SK-N-SH treated with all-trans-retinoic acid at 6 μM for 48 hours (cell line): ENCODE results near the gene LYL1.

Experiments used
- ATAC-seq: fragments of 200-7000 bp; cut with Tn5 transposase; 3 replicates; pipeline ENCODE4 v1.9.1; 2020; ENCODE audit warnings: mild to moderate bottlenecking, moderate library complexity
- ARNTL ChIP-seq: fragments of 450-650 bp; formaldehyde crosslinking; IDR thresholded peaks from 2 replicates; pipeline ENCODE4 v1.5.0; 2020; ENCODE audit warnings: low read depth, mild to moderate bottlenecking, moderate library complexity, borderline replicate concordance
- BACH2 ChIP-seq: fragments of 250-450 bp; sonication (Bioruptor Pico); IDR thresholded peaks from 2 replicates; pipeline ENCODE4 v1.9.0; 2021; ENCODE audit warnings: mild to moderate bottlenecking, borderline replicate concordance
- CREB5 ChIP-seq: fragments of 250-450 bp; sonication (Bioruptor Pico); IDR thresholded peaks from 2 replicates; pipeline ENCODE4 v1.5.1; 2020; ENCODE audit warnings: low read depth, mild to moderate bottlenecking, moderate library complexity
- CSDC2 ChIP-seq: fragments of 250-450 bp; sonication (Bioruptor Pico); IDR thresholded peaks from 2 replicates; pipeline ENCODE4 v1.5.0; 2020; ENCODE audit warnings: mild to moderate bottlenecking, moderate library complexity
- CSRNP3 ChIP-seq: fragments of 250-450 bp; sonication (Bioruptor Pico); IDR thresholded peaks from 2 replicates; pipeline ENCODE4 v1.5.1; 2021; ENCODE audit warnings: mild to moderate bottlenecking, moderate library complexity
- ESRRG ChIP-seq: fragments of 250-450 bp; sonication (Bioruptor Pico); IDR thresholded peaks from 2 replicates; pipeline ENCODE4 v1.6.1; 2021; ENCODE audit warnings: mild to moderate bottlenecking
- GLIS3 ChIP-seq: fragments of 250-450 bp; sonication (Bioruptor Pico); IDR thresholded peaks from 2 replicates; pipeline ENCODE4 v1.5.0; 2020; ENCODE audit warnings: mild to moderate bottlenecking, moderate library complexity
- ISL1 ChIP-seq: fragments of 250-450 bp; sonication (Bioruptor Pico); IDR thresholded peaks from 2 replicates; pipeline ENCODE4 v2.1.2; 2022; ENCODE audit warnings: mild to moderate bottlenecking, moderate library complexity
- PATZ1 ChIP-seq: fragments of 250-450 bp; sonication (Bioruptor Pico); IDR thresholded peaks from 2 replicates; pipeline ENCODE4 v1.8.0; 2020; ENCODE audit warnings: mild to moderate bottlenecking, moderate library complexity, borderline replicate concordance
- POU6F1 ChIP-seq: fragments of 250-450 bp; sonication (Bioruptor Pico); IDR thresholded peaks from 2 replicates; pipeline ENCODE4 v1.8.0; 2021; ENCODE audit warnings: low read depth, mild to moderate bottlenecking, moderate library complexity, borderline replicate concordance
- SNAI2 ChIP-seq: fragments of 250-450 bp; sonication (Bioruptor Pico); IDR thresholded peaks from 2 replicates; pipeline ENCODE4 v1.5.0; 2020; ENCODE audit warnings: mild to moderate bottlenecking, moderate library complexity
- TCF4 ChIP-seq: fragments of 250-450 bp; sonication (Bioruptor Pico); IDR thresholded peaks from 2 replicates; pipeline ENCODE4 v1.8.0; 2021; ENCODE audit warnings: mild to moderate bottlenecking, moderate library complexity, borderline replicate concordance
- TOX ChIP-seq: fragments of 250-450 bp; sonication (Bioruptor Pico); IDR thresholded peaks from 2 replicates; pipeline ENCODE4 v1.8.0; 2021; ENCODE audit warnings: mild to moderate bottlenecking, moderate library complexity, borderline replicate concordance
- TSHZ2 ChIP-seq: fragments of 250-450 bp; sonication (Bioruptor Pico); IDR thresholded peaks from 2 replicates; pipeline ENCODE4 v1.5.0; 2020; ENCODE audit warnings: mild to moderate bottlenecking, moderate library complexity
- ZC3H10 ChIP-seq: fragments of 250-450 bp; sonication (Bioruptor Pico); IDR thresholded peaks from 2 replicates; pipeline ENCODE4 v1.5.1; 2021; ENCODE audit warnings: mild to moderate bottlenecking, moderate library complexity
- ZFP3 ChIP-seq: fragments of 250-450 bp; sonication (Bioruptor Pico); IDR thresholded peaks from 2 replicates; pipeline ENCODE4 v1.5.0; 2020; ENCODE audit warnings: mild to moderate bottlenecking, moderate library complexity
- ZFP30 ChIP-seq: fragments of 450-650 bp; formaldehyde crosslinking; IDR thresholded peaks from 2 replicates; pipeline ENCODE4 v1.5.0; 2022; ENCODE audit warnings: mild to moderate bottlenecking, moderate library complexity
- ZNF565 ChIP-seq: fragments of 450-650 bp; formaldehyde crosslinking; conservative IDR thresholded peaks from 2 replicates; pipeline ENCODE4 v1.5.0; 2020; ENCODE audit warnings: low read depth, mild to moderate bottlenecking, moderate library complexity
- ZNF8 ChIP-seq: fragments of 450-650 bp; formaldehyde crosslinking; IDR thresholded peaks from 2 replicates; pipeline ENCODE4 v1.5.0; 2020; ENCODE audit warnings: mild to moderate bottlenecking, moderate library complexity

The LYL1 gene

GRCh38 chr19:13098277-13099072 lies 4.2 kb downstream of the LYL1 start:
- no peak for ATAC-seq
- TF ChIP-seq GLIS3 (no peak), TSHZ2 (CRISPR knock-in tag) (no peak), ESRRG (CRISPR knock-in tag) (no peak), ISL1 (CRISPR knock-in tag) (no peak), TOX (no peak), ZC3H10 (no peak), ZFP30 (no peak)

- ATAC-seq, result no peak
- TF ChIP-seq ARNTL (CRISPR knock-in tag) (no peak), GLIS3 (no peak), TCF4 (no peak), TOX (no peak), ZNF8 (CRISPR knock-in tag) (no peak), ZFP3 (CRISPR knock-in tag) (no peak), CREB5 (CRISPR knock-in tag) (no peak), ZNF565 (CRISPR knock-in tag) (no peak), POU6F1 (no peak), CSDC2 (CRISPR knock-in tag) (no peak)
These were observed 5.0 kb downstream of the LYL1 start for GRCh38 chr19:13097463-13098258.

GRCh38 chr19:13097033-13097462 lies 5.6 kb downstream of the LYL1 start:
- no peak for ATAC-seq
- TF ChIP-seq CREB5 (CRISPR knock-in tag), result no peak
- TF ChIP-seq ZC3H10, result no peak
- TF ChIP-seq CSRNP3 (CRISPR knock-in tag), result no peak
- TF ChIP-seq CSDC2 (CRISPR knock-in tag), result no peak
- TF ChIP-seq GLIS3, result no peak
- TF ChIP-seq TCF4, result no peak
- no peak for TF ChIP-seq POU6F1
- TF ChIP-seq ISL1 (CRISPR knock-in tag), result no peak
- no peak for TF ChIP-seq TOX
- no peak for TF ChIP-seq ZNF8 (CRISPR knock-in tag)
- TF ChIP-seq TSHZ2 (CRISPR knock-in tag), result no peak
- TF ChIP-seq ZFP30, result no peak
- TF ChIP-seq ZFP3 (CRISPR knock-in tag), result no peak
- TF ChIP-seq SNAI2 (CRISPR knock-in tag), result no peak
- no peak for TF ChIP-seq PATZ1 (CRISPR knock-in tag)
- no peak for TF ChIP-seq BACH2
- no peak for TF ChIP-seq ESRRG (CRISPR knock-in tag)
